Measurements from ENCODE around the gene ERCC2.

GRCh38 chr19:45322311-45322710 lies 48.1 kb downstream of the ERCC2 start:
- TF ChIP-seq ZNF274 (IDR thresholded peaks at IDR 0.05; ENCODE audit: low read depth, low read length) (no peak), YY1 (IDR thresholded peaks at IDR 0.05; ENCODE audit: insufficient read depth, insufficient read length) (no peak)
